Mesenchymal stem cell (in vitro differentiated cells and primary cell): Measurements from ENCODE around the gene CZIB.

Experiments
- DNase-seq: peaks from one replicate; pipeline ENCODE4 v3.0.0-alpha.2; 2013
- H2AFZ ChIP-seq: one replicate; pipeline ENCODE4 v1.6.1; 2013; ENCODE audit warnings: low read depth, mild to moderate bottlenecking, control low read depth, inconsistent platforms, low read length, moderate library complexity
- H2AK5ac ChIP-seq: 2 replicates; pipeline ENCODE4 v1.6.1; 2013; ENCODE audit warnings: low read length, moderate library complexity, mild to moderate bottlenecking, inconsistent platforms; ENCODE audit not compliant: severe bottlenecking
- H2BK120ac ChIP-seq: one replicate; pipeline ENCODE4 v1.6.1; 2013; ENCODE audit warnings: low read depth, mild to moderate bottlenecking, inconsistent platforms, low read length, moderate library complexity
- H2BK12ac ChIP-seq, 2 experiments: one replicate each; pipeline ENCODE4 v1.6.1; 2013; ENCODE audit warnings: inconsistent platforms in 2 of 2, low read length in 2 of 2, mild to moderate bottlenecking in 2 of 2, moderate library complexity in 2 of 2, control low read depth in 1 of 2
- H2BK15ac ChIP-seq: one replicate; pipeline ENCODE4 v1.6.1; 2013; ENCODE audit warnings: mild to moderate bottlenecking, low read depth, inconsistent platforms; ENCODE audit not compliant: poor library complexity, severe bottlenecking
- H2BK5ac ChIP-seq: 2 replicates; pipeline ENCODE4 v1.6.1; 2013; ENCODE audit warnings: low read depth, mild to moderate bottlenecking, low read length, control low read depth, inconsistent platforms; ENCODE audit not compliant: poor library complexity, severe bottlenecking
- H3K14ac ChIP-seq, 2 experiments: one replicate each; pipeline ENCODE4 v1.6.1; 2013; ENCODE audit warnings: inconsistent platforms in 2 of 2, low read length in 2 of 2, control low read depth in 1 of 2, mild to moderate bottlenecking in 1 of 2, moderate library complexity in 1 of 2
- H3K18ac ChIP-seq, 2 experiments: one replicate each; pipeline ENCODE4 v1.6.1; 2013; ENCODE audit warnings: inconsistent platforms in 2 of 2, low read length in 2 of 2, control low read depth in 1 of 2, low read depth in 1 of 2, mild to moderate bottlenecking in 1 of 2
- H3K23ac ChIP-seq, 2 experiments: one replicate each; pipeline ENCODE4 v1.6.1; 2013; ENCODE audit warnings: inconsistent platforms in 2 of 2, low read length in 2 of 2, mild to moderate bottlenecking in 2 of 2, moderate library complexity in 2 of 2, control low read depth in 1 of 2
- H3K27ac ChIP-seq: 2 replicates; pipeline ENCODE4 v1.5.1; 2013; ENCODE audit warnings: mild to moderate bottlenecking, moderate library complexity, low read length, control low read depth, inconsistent platforms; ENCODE audit not compliant: poor library complexity, severe bottlenecking
- H3K27me3 ChIP-seq, 2 experiments: 2 replicates each; pipeline versions ENCODE4 v1.6.1 to v1.7.0; 2013; ENCODE audit warnings: low read length in 2 of 2, mild to moderate bottlenecking in 2 of 2, moderate library complexity in 2 of 2, control low read depth in 1 of 2, inconsistent platforms in 1 of 2; ENCODE audit not compliant: control insufficient read depth in 1 of 2, insufficient read depth in 1 of 2
- H3K36me3 ChIP-seq, 2 experiments: 2 replicates each; pipeline versions ENCODE4 v1.6.1 to v1.7.0; 2013; ENCODE audit warnings: low read length in 2 of 2, control low read depth in 1 of 2, inconsistent platforms in 1 of 2, low read depth in 1 of 2, mild to moderate bottlenecking in 1 of 2; ENCODE audit not compliant: insufficient read depth in 2 of 2, control insufficient read depth in 1 of 2
- H3K4ac ChIP-seq, 2 experiments: one replicate each; pipeline ENCODE4 v1.6.1; 2013; ENCODE audit warnings: inconsistent platforms in 2 of 2, low read length in 2 of 2, mild to moderate bottlenecking in 2 of 2, moderate library complexity in 2 of 2, control low read depth in 1 of 2, low read depth in 1 of 2
- H3K4me1 ChIP-seq: 2 replicates; pipeline ENCODE4 v1.6.1; 2013; ENCODE audit warnings: low read depth, low read length, control low read depth; ENCODE audit not compliant: control insufficient read depth, insufficient read depth
- H3K4me2 ChIP-seq: 2 replicates; pipeline ENCODE4 v1.6.1; 2013; ENCODE audit warnings: low read length, mild to moderate bottlenecking, inconsistent platforms; ENCODE audit not compliant: poor library complexity, severe bottlenecking
- H3K4me3 ChIP-seq, 2 experiments: 2 replicates each; pipeline versions ENCODE4 v1.5.1 to v1.7.0; 2013; ENCODE audit warnings: low read length in 2 of 2, mild to moderate bottlenecking in 2 of 2, control low read depth in 1 of 2, low read depth in 1 of 2; ENCODE audit not compliant: insufficient read depth in 1 of 2
- H3K79me1 ChIP-seq: replicated peaks from 2 replicates; pipeline ENCODE4 v1.6.1; 2013; ENCODE audit warnings: mild to moderate bottlenecking, control low read depth, low read length, inconsistent platforms; ENCODE audit not compliant: poor library complexity, severe bottlenecking
- H3K9ac ChIP-seq: 2 replicates; pipeline ENCODE4 v1.7.0; 2013; ENCODE audit warnings: mild to moderate bottlenecking, low read length, moderate library complexity
- H3K9me3 ChIP-seq: 2 replicates; pipeline ENCODE4 v1.7.0; 2013; ENCODE audit warnings: mild to moderate bottlenecking, low read length; ENCODE audit not compliant: control insufficient read depth
- H4K8ac ChIP-seq: one replicate; pipeline ENCODE4 v1.6.1; 2013; ENCODE audit warnings: inconsistent platforms, mild to moderate bottlenecking, low read length, moderate library complexity
- H4K91ac ChIP-seq: one replicate; pipeline ENCODE4 v1.6.1; 2013; ENCODE audit warnings: mild to moderate bottlenecking, low read length, inconsistent platforms
- WGBS: methylation state at CpG from one replicate; pipeline ENCODE4 v1.1.7; 2013; ENCODE audit warnings: mixed read lengths; 5-methylcytosine and 5-hydroxymethylcytosine counted together

Gene CZIB

GRCh38 chr1:53189061-53189460 is 31.4 kb downstream of the CZIB start:
- H3K4me1 ChIP-seq = peaks cover 3% of the 10 kb centered on the region
- peak overlapping the region; percentile 32 for H4K8ac ChIP-seq
- WGBS = 77% methylated on average over 4 of the region's 5 CpGs
- H2BK5ac ChIP-seq = no peak overlapping the region
- no peak overlapping the region for H3K4ac ChIP-seq
- H3K14ac ChIP-seq = no peak overlapping the region
- no peak overlapping the region for H3K27ac ChIP-seq
- no peak overlapping the region for H2BK15ac ChIP-seq
- H2BK120ac ChIP-seq = no peak overlapping the region
- no peak overlapping the region for H3K18ac ChIP-seq
- H2AK5ac ChIP-seq = no peak overlapping the region
- H3K79me1 ChIP-seq = no peaks in the 10 kb centered on the region
- H3K4me3 ChIP-seq = no peak overlapping the region
- H3K36me3 ChIP-seq = no peaks in the 10 kb centered on the region
- H3K4me2 ChIP-seq = no peak overlapping the region
- no peak overlapping the region for H4K91ac ChIP-seq
- DNase-seq = no peak
- no peak overlapping the region for H2AFZ ChIP-seq
- no peaks in the 10 kb centered on the region for H3K27me3 ChIP-seq
- H2BK12ac ChIP-seq = no peak overlapping the region
- no peaks in the 10 kb centered on the region for H3K9me3 ChIP-seq
- no peak overlapping the region for H3K9ac ChIP-seq
- H3K23ac ChIP-seq = no peak overlapping the region

GRCh38 chr1:53188099-53188498 is 32.3 kb downstream of the CZIB start:
- H2BK5ac ChIP-seq = no peak overlapping the region
- peak overlapping the region; percentile 49 for H3K9ac ChIP-seq
- H3K27ac ChIP-seq = no peak overlapping the region
- no peak overlapping the region for H3K4me3 ChIP-seq
- no peak for DNase-seq
- H3K23ac ChIP-seq = no peak overlapping the region
- peaks cover 3% of the 10 kb centered on the region for H3K4me1 ChIP-seq
- H4K8ac ChIP-seq = no peak overlapping the region
- no peak overlapping the region for H2AFZ ChIP-seq
- H3K9me3 ChIP-seq = no peaks in the 10 kb centered on the region
- no peak overlapping the region for H2BK120ac ChIP-seq
- WGBS = 76% methylated on average over 4 of the region's 4 CpGs
- no peaks in the 10 kb centered on the region for H3K79me1 ChIP-seq
- no peak overlapping the region for H2BK12ac ChIP-seq
- H3K4me2 ChIP-seq = no peak overlapping the region
- no peak overlapping the region for H4K91ac ChIP-seq
- no peaks in the 10 kb centered on the region for H3K36me3 ChIP-seq
- H3K4ac ChIP-seq = no peak overlapping the region
- no peak overlapping the region for H2BK15ac ChIP-seq
- no peak overlapping the region for H3K18ac ChIP-seq
- H3K14ac ChIP-seq = no peak overlapping the region
- no peaks in the 10 kb centered on the region for H3K27me3 ChIP-seq
- no peak overlapping the region for H2AK5ac ChIP-seq

GRCh38 chr1:53187401-53187800 is 33.0 kb downstream of the CZIB start:
- Histone ChIP-seq H3K9ac (peak overlapping the region; percentile 49), H3K4me1 (peaks cover 3% of the 10 kb centered on the region)

GRCh38 chr1:53186533-53186932 is 33.9 kb downstream of the CZIB start:
- Histone ChIP-seq H2AFZ (no peak overlapping the region), H3K79me1 (no peaks in the 10 kb centered on the region), H2BK15ac (no peak overlapping the region), H3K9ac (peak overlapping the region; percentile 49), H3K18ac (no peak overlapping the region), H3K4ac (no peak overlapping the region), H3K9me3 (no peaks in the 10 kb centered on the region), H4K8ac (no peak overlapping the region), H3K4me3 (no peak overlapping the region), H3K27me3 (no peaks in the 10 kb centered on the region), H3K4me1 (peaks cover 3% of the 10 kb centered on the region), H3K4me2 (no peak overlapping the region), H2AK5ac (no peak overlapping the region), H2BK120ac (no peak overlapping the region), H3K27ac (no peak overlapping the region), H3K36me3 (no peaks in the 10 kb centered on the region), H3K14ac (no peak overlapping the region), H3K23ac (no peak overlapping the region), H4K91ac (no peak overlapping the region), H2BK5ac (no peak overlapping the region), H2BK12ac (peak overlapping the region; percentile 49 to 65)
- WGBS = 91% methylated on average over 3 of the region's 3 CpGs
- no peak for DNase-seq

More at GRCh38 chr1:53187401-53187800, 33.0 kb downstream of the CZIB start:
- Histone ChIP-seq H4K91ac (peak overlapping the region; percentile 25), H3K4ac (no peak overlapping the region), H3K27ac (no peak overlapping the region), H3K18ac (no peak overlapping the region), H3K27me3 (no peaks in the 10 kb centered on the region), H3K79me1 (no peaks in the 10 kb centered on the region), H2AK5ac (no peak overlapping the region), H2BK12ac (no peak overlapping the region), H3K14ac (no peak overlapping the region), H3K4me2 (no peak overlapping the region), H2BK15ac (no peak overlapping the region), H4K8ac (no peak overlapping the region), H3K36me3 (no peaks in the 10 kb centered on the region), H2AFZ (no peak overlapping the region), H2BK120ac (no peak overlapping the region), H2BK5ac (no peak overlapping the region), H3K9me3 (no peaks in the 10 kb centered on the region), H3K23ac (no peak overlapping the region), H3K4me3 (no peak overlapping the region)
- WGBS = 94% methylated on average over 1 of the region's 1 CpG
- no peak for DNase-seq
